ENCODE measurements around the gene GRM8. TPM values are rescaled to one million over a fixed set of nuclear protein-coding genes. Genes with fewer than 3 reads are reported as not detected.

Gene GRM8
- total RNA-seq, 1 experiment from 2014 or later: not detected

DNA sequence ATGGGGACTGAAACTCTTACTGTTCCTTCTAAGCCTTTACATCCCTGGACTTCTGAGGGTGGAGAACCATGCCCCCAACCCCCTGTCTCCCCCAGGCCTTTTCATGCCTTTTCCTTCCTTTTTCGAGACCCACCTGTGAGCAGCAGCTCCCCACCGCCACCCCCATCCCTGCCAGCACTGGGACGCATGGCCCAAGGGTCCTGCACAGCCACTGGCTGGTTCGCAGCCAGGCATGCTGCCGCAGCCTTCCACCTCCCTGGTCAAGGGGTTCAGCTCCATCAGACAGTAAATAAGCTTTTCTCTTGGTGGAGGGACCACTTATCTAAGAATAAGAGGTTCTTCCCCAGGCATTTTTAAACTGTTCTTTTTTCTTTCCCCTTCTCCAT, 584.4 kb downstream of the GRM8 start:
- Histone ChIP-seq H3K36me3 (ENCODE audit: low read depth, low read length) (no peaks in the 10 kb centered on the region), H3K9ac (ENCODE audit: low read length) (no peak overlapping the region), H2AFZ (ENCODE audit: low read length) (no peak overlapping the region), H3K4me1 (ENCODE audit: insufficient read depth, low read length) (no peaks in the 10 kb centered on the region), H3K4me3 (ENCODE audit: low read length) (no peak overlapping the region), H4K20me1 (ENCODE audit: low read length) (no peaks in the 10 kb centered on the region), H3K79me2 (ENCODE audit: low read length) (no peaks in the 10 kb centered on the region), H3K4me2 (ENCODE audit: low read length) (no peak overlapping the region), H3K27ac (ENCODE audit: low read length) (no peak overlapping the region), H3K27me3 (ENCODE audit: low read length) (no peaks in the 10 kb centered on the region), H3F3A (ENCODE audit: low read length, unreplicated experiment) (no peaks in the 10 kb centered on the region), H3K9me3 (ENCODE audit: low read length) (no peaks in the 10 kb centered on the region), H3K9me2 (replicated peaks; ENCODE audit: low read length) (no peaks in the 10 kb centered on the region)
- ATAC-seq: no peak
- intact Hi-C loops (cut with micrococcal nuclease): no loop called here
- no peak for DNase-seq
- ChIA-PET CTCF (no interaction called here), POLR2A (ENCODE audit: unreplicated experiment) (no interaction called here)
- TF ChIP-seq EZH2phosphoT487 (IDR thresholded peaks at IDR 0.05; ENCODE audit: borderline replicate concordance, low read length) (no peak), CTCF (conservative IDR thresholded peaks at IDR 0.05; ENCODE audit: low read depth, low read length) (no peak), EZH2 (IDR thresholded peaks at IDR 0.05; ENCODE audit: low read length, unreplicated experiment) (no peak)
- BruUV-seq (replicated peaks): no TSS peak

- TF ChIP-seq EZH2 (IDR thresholded peaks at IDR 0.05; ENCODE audit: low read length, unreplicated experiment) (no peak), CTCF (conservative IDR thresholded peaks at IDR 0.05; ENCODE audit: low read depth, low read length) (no peak), EZH2phosphoT487 (IDR thresholded peaks at IDR 0.05; ENCODE audit: borderline replicate concordance, low read length) (no peak)
- ATAC-seq: no peak
- H3K4me3 ChIP-seq (ENCODE audit: low read length): no peak overlapping the region
Measured at GRCh38 chr7:126667742-126668366, 584.9 kb downstream of the GRM8 start.

DNA sequence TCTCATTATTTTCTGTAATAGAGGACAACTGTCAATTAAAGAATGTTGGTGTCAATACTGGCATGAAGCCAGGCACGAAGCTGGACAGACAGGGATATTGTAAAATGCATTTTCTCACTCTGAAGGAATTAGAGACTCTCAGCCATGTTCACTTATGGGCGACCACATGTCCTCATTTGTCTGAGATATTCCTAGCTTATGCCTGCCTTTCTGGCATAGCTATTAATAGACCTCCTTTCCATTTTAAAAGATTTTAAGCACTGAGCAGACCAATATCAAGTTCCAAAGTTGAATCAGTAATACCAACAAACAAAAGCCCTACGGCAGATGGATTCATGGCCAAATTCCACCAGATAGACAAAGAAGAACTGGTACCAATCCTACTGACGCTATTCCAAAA, 589.9 kb downstream of the GRM8 start:
- Histone ChIP-seq H3K36me3 (ENCODE audit: low read depth, low read length) (no peaks in the 10 kb centered on the region), H3K27me3 (ENCODE audit: low read length) (no peaks in the 10 kb centered on the region), H3K4me1 (ENCODE audit: insufficient read depth, low read length) (no peaks in the 10 kb centered on the region), H3K9ac (ENCODE audit: low read length) (no peak overlapping the region), H3F3A (ENCODE audit: low read length, unreplicated experiment) (no peaks in the 10 kb centered on the region), H4K20me1 (ENCODE audit: low read length) (no peaks in the 10 kb centered on the region), H3K79me2 (ENCODE audit: low read length) (no peaks in the 10 kb centered on the region), H3K4me2 (ENCODE audit: low read length) (no peak overlapping the region), H3K9me2 (replicated peaks; ENCODE audit: low read length) (no peaks in the 10 kb centered on the region), H3K27ac (ENCODE audit: low read length) (no peak overlapping the region), H2AFZ (ENCODE audit: low read length) (no peak overlapping the region), H3K9me3 (ENCODE audit: low read length) (no peaks in the 10 kb centered on the region), H3K4me3 (ENCODE audit: low read length) (no peak overlapping the region)
- TF ChIP-seq CTCF (conservative IDR thresholded peaks at IDR 0.05; ENCODE audit: low read depth, low read length) (no peak), EZH2 (IDR thresholded peaks at IDR 0.05; ENCODE audit: low read length, unreplicated experiment) (no peak), EZH2phosphoT487 (IDR thresholded peaks at IDR 0.05; ENCODE audit: borderline replicate concordance, low read length) (no peak)
- no TSS peak for BruUV-seq (replicated peaks)
- CTCF ChIA-PET: no interaction called here
- DNase-seq: no peak
- POLR2A ChIA-PET (ENCODE audit: unreplicated experiment): no interaction called here
- intact Hi-C loops (cut with micrococcal nuclease): no loop called here
- ATAC-seq: no peak

More at GRCh38 chr7:126667742-126668366, 584.9 kb downstream of the GRM8 start:
- no peak overlapping the region for H2AFZ ChIP-seq (ENCODE audit: low read length)
- no peaks in the 10 kb centered on the region for H3K27me3 ChIP-seq (ENCODE audit: low read length)
- H3K9me3 ChIP-seq (ENCODE audit: low read length): no peaks in the 10 kb centered on the region
- no peaks in the 10 kb centered on the region for H3F3A ChIP-seq (ENCODE audit: low read length, unreplicated experiment)
- no peak overlapping the region for H3K27ac ChIP-seq (ENCODE audit: low read length)
- ChIA-PET POLR2A (ENCODE audit: unreplicated experiment) (no interaction called here), CTCF (no interaction called here)
- no peaks in the 10 kb centered on the region for H3K4me1 ChIP-seq (ENCODE audit: insufficient read depth, low read length)
- H3K9me2 ChIP-seq (replicated peaks; ENCODE audit: low read length): no peaks in the 10 kb centered on the region
- H3K9ac ChIP-seq (ENCODE audit: low read length): no peak overlapping the region
- no peaks in the 10 kb centered on the region for H3K36me3 ChIP-seq (ENCODE audit: low read depth, low read length)
- H3K79me2 ChIP-seq (ENCODE audit: low read length): no peaks in the 10 kb centered on the region
- DNase-seq: no peak
- intact Hi-C loops (cut with micrococcal nuclease): no loop called here
- no TSS peak for BruUV-seq (replicated peaks)
- no peak overlapping the region for H3K4me2 ChIP-seq (ENCODE audit: low read length)
- no peaks in the 10 kb centered on the region for H4K20me1 ChIP-seq (ENCODE audit: low read length)

Measured in PC-3 (cell line).